HG03159 (cell line): Measurements from ENCODE around the gene RAMP3.

Experiments used
- ATAC-seq: cut with Tn5 transposase; IDR thresholded peaks from one replicate; pipeline ENCODE4 v1.9.1; 2021; ENCODE audit warnings: mild to moderate bottlenecking, moderate library complexity; ENCODE audit not compliant: unreplicated experiment

The RAMP3 gene

DNA sequence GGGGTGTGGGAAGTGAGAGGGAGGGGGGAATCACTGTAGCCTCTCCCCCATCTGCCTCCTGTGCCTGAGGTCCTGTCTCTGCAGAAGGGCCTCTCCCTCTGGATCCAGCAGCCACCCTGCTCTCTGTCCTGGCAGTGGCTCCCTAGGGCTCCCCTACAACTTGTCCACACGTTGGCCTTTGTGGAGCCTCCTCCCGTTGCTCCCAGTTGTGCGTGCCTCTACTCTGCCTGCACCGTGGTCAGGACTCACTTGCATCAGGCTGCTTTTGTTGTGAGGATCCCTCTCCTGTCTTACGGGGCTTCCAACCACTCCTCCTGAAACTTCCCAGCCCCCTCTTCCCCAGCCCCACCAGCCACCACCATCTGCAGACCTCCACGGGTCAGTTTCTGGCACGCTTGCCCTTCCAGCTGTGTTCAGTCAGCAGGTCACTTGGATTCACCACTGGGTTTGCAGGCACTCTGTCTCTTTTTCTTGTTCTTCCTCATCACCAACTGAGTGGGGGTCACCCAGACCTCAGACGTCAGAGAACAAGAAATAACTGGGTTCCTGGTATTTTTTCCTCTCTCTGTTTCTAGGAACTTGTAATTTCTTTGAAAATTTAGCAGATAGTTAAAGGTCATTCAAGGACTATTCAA lies 62.3 kb downstream of the RAMP3 start:
- no peak for ATAC-seq

DNA sequence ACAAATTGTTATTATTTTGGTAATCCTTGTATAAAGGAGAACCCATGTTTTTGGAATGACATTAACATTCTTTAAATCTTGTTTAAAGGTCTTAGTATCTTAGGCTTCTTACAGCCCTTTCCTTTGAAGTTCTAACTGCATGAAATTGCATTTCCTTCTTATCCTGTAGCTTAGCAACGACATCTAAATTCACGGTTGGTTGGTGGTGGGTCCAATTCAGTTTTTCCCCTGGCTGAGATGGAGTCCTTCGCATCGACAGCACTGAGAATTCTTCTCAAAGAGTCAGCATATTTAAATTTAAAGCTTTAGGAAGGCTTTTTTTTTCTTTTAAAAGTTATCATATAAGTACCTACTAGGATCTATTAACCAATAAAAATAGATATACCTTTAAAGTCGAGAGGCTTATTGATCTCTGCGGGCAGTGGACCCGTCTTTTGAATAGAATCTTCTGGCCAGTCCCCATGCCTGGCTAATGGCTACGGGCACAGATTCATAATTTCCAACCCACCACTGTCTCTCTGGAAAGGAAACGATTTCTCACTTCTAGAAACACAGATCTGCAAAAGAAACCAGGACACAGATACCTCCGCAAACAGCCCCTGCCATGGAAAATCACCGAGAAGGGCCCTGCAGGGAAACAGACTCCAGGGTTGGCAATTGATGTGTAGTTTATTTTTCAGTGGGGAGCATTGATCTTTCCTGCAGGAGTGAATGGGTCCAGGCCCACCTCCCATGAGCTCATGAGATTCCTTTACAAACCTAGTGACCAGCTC lies 63.4 kb downstream of the RAMP3 start:
- no peak for ATAC-seq

DNA sequence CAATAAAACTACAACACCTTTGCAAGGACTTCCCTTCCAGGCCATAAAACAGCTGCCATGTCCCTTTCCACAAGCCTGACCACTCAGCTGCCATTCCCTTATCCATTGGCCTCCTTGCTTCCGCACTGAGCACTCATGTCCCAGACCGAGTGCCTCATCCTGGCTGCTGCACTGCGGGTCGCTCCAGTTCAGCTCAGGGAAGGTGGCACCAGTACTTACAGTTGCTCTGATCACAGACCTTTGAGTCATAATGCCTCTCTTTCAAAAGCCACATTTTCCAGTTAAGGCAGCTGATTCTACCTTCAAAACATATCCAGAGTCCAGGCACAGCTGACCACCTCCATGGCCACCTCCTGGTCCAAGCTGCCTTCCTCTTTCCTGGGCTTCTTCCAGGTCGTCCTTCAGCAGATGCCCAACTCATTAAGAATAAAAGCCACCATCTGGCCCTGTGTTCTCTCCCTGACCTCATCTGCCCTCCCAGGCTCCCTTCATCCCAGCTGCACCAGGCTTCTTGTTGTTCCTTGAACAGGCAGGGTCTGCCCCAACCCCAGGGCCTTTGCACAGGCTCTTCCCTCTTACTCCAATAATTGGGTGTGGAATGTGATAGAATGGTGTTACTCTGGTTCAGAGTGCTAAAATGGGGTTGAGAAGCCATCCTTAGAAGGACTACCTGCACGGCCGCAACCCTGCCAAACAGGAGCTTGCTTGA lies 64.5 kb downstream of the RAMP3 start:
- no peak for ATAC-seq

GRCh38 chr7:45223078-45223477 lies 65.5 kb downstream of the RAMP3 start:
- ATAC-seq: no peak

DNA sequence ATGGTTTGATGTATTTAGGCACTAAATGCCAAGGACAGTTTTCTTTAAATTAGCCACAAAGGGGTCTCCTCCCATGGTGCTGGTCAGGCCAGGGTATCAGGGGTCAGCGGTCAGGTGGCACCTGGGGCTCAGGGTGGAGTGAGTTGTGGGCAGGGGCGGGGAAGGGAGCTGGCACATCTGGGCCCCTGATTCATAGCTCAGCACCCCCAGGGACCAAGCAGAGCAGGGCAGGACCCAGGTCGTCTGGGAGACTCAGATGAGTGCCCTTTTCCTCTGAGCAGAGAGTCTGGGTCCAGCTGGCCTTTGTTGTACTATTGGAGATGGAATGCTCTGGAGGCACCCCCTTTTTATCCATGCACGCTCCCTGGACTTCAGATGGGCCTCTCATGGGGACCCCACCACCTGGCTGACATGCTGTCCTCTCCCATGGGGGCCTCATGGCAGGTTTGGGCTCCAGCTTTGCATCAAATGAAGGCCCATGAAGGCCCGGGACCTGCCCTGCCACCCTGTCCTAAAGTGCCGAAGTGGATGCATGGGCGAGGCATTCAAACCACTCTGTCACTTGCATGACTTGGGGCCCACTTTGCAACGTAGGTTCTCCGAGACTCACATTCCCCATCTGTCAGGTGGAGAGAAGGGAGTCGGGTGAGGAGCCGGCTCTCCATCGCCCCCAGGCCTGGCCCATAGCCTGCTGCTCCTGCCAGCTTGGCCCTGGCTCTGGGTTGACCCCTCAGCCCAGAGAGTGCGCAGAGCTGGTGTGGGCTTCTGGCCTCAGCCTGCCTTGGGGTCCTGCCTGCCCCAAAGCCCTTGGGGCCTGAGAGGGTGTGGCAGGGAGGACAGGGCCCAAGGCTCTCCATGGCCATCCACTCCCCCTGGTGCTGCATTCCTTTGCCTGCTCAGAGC lies 66.4 kb downstream of the RAMP3 start:
- ATAC-seq: no peak

DNA sequence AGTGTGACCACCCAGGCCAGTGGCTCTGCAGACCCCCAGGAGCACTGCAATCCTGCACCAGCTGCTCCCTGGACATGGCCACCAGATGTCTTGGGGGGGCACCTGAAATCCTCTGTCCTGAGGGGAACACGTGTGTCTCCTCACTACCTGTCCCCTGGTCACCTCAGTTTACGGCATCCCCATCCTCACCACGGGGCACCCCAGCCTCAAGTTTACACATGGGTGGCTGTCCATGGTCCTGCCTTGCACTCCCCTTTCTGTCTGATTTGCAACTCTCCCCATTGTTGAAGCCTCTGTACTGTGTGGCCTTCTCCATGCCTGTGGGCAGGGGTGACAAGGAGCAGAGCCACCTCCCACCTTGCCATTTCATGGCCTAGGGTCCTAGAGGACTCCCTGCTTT lies 67.2 kb downstream of the RAMP3 start:
- no peak for ATAC-seq

DNA sequence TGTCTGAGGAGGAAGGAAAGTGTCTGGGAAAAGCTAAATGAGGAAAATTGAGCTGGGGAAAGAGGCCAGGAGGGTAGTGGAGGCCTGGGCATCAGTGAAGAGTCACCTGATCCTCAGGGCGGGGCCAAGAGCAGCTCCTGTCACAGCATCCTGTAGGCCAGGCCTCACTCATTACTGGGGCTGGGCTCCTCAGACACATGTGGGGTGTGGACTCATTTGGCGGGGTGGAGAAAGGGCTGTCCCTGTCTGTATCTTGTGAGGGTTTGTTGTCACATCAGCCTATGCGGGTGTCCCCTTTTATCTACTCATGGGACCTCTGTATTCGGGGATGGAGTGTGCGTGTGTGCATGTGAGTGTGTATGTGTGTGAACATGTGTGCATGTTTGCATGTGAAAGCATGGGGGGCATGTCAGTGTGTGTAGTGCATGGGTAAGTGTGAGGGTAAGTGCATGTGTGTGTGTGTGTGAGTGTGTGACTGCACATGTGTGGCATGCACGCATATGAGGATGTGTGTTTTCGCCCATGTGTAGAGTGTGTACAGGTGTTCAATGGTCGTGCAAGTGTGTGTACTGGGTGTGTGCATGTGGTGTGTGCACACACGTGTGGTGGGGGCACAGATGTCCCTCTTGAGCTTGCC lies 67.8 kb downstream of the RAMP3 start:
- no peak for ATAC-seq

- ATAC-seq: no peak
Observed at GRCh38 chr7:45225948-45226335, 68.4 kb downstream of the RAMP3 start.

GRCh38 chr7:45229156-45229920 lies 71.7 kb downstream of the RAMP3 start:
- no peak for ATAC-seq

GRCh38 chr7:45230083-45230482 lies 72.5 kb downstream of the RAMP3 start:
- ATAC-seq: no peak

DNA sequence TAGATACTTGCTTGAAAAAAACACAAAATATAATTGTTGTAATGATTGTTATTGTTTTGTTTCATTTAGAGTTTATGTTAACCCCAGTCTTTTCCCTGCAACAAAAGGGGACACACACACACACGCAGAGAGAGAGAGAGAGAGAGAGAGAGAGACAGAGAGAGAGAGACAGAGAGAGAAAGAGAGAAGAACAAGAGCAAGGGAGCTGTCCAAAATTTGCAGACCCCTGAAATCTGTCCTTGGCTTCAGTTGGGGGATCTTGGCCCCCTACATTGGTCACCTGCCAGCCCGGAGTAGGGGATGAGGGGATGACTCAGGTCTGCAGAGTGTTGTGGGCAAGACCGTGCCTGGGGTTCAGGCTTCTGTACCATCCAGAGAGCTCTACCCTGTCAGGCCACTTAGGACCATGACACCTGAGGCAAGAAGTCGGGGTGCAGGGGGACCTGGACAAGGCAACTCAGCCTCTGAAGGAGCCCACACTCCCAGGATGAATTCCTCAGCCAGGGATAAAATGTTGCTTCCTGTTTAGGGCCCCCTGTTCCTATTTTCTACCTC lies 73.1 kb downstream of the RAMP3 start:
- no peak for ATAC-seq

- no peak for ATAC-seq
Observed at GRCh38 chr7:45233249-45233775, 75.7 kb downstream of the RAMP3 start.
